ENCODE results near the gene ZSCAN4.

ZSCAN4 gene

GRCh38 chr19:57687363-57688010 lies 18.8 kb downstream of the ZSCAN4 start:
- Histone ChIP-seq H3K9me3 (ENCODE audit: control insufficient read depth, insufficient read depth, low read length) (peaks cover 37% of the 10 kb centered on the region), H3K36me3 (ENCODE audit: control insufficient read depth, insufficient read depth, low read length) (peaks cover 53% of the 10 kb centered on the region), H3K4me3 (ENCODE audit: low read depth, low read length) (no peak overlapping the region), H3K27me3 (ENCODE audit: control insufficient read depth, insufficient read depth, low read length) (no peaks in the 10 kb centered on the region), H3K4me1 (ENCODE audit: control insufficient read depth, insufficient read depth, low read length) (no peaks in the 10 kb centered on the region), H3K9ac (ENCODE audit: low read depth, low read length) (no peak overlapping the region)

- Histone ChIP-seq H3K4me1 (ENCODE audit: control insufficient read depth, insufficient read depth, low read length) (no peaks in the 10 kb centered on the region), H3K9me3 (ENCODE audit: control insufficient read depth, insufficient read depth, low read length) (peaks cover 37% of the 10 kb centered on the region), H3K36me3 (ENCODE audit: control insufficient read depth, insufficient read depth, low read length) (peaks cover 53% of the 10 kb centered on the region), H3K4me3 (ENCODE audit: low read depth, low read length) (no peak overlapping the region), H3K9ac (ENCODE audit: low read depth, low read length) (no peak overlapping the region), H3K27me3 (ENCODE audit: control insufficient read depth, insufficient read depth, low read length) (no peaks in the 10 kb centered on the region)
Observed at GRCh38 chr19:57688011-57688763, 19.5 kb downstream of the ZSCAN4 start.

GRCh38 chr19:57689750-57690149 lies 21.0 kb downstream of the ZSCAN4 start:
- Histone ChIP-seq H3K36me3 (ENCODE audit: control insufficient read depth, insufficient read depth, low read length) (peaks cover 39% of the 10 kb centered on the region), H3K4me1 (ENCODE audit: control insufficient read depth, insufficient read depth, low read length) (no peaks in the 10 kb centered on the region), H3K4me3 (ENCODE audit: low read depth, low read length) (no peak overlapping the region), H3K9me3 (ENCODE audit: control insufficient read depth, insufficient read depth, low read length) (peaks cover 28% of the 10 kb centered on the region), H3K27me3 (ENCODE audit: control insufficient read depth, insufficient read depth, low read length) (no peaks in the 10 kb centered on the region), H3K9ac (ENCODE audit: low read depth, low read length) (no peak overlapping the region)

GRCh38 chr19:57701625-57702024 lies 32.9 kb downstream of the ZSCAN4 start:
- H3K36me3 ChIP-seq (ENCODE audit: control insufficient read depth, insufficient read depth, low read length): peaks cover 30% of the 10 kb centered on the region
- H3K4me1 ChIP-seq (ENCODE audit: control insufficient read depth, insufficient read depth, low read length): no peaks in the 10 kb centered on the region
- no peaks in the 10 kb centered on the region for H3K27me3 ChIP-seq (ENCODE audit: control insufficient read depth, insufficient read depth, low read length)
- H3K4me3 ChIP-seq (ENCODE audit: low read depth, low read length): no peak overlapping the region
- H3K9ac ChIP-seq (ENCODE audit: low read depth, low read length): no peak overlapping the region
- H3K9me3 ChIP-seq (ENCODE audit: control insufficient read depth, insufficient read depth, low read length): peaks cover 8% of the 10 kb centered on the region

GRCh38 chr19:57706346-57706745 lies 37.6 kb downstream of the ZSCAN4 start:
- H3K4me1 ChIP-seq (ENCODE audit: control insufficient read depth, insufficient read depth, low read length): no peaks in the 10 kb centered on the region
- peaks cover 6% of the 10 kb centered on the region for H3K9me3 ChIP-seq (ENCODE audit: control insufficient read depth, insufficient read depth, low read length)
- H3K9ac ChIP-seq (ENCODE audit: low read depth, low read length): no peak overlapping the region
- peaks cover 19% of the 10 kb centered on the region for H3K36me3 ChIP-seq (ENCODE audit: control insufficient read depth, insufficient read depth, low read length)
- H3K4me3 ChIP-seq (ENCODE audit: low read depth, low read length): no peak overlapping the region
- peaks cover 4% of the 10 kb centered on the region for H3K27me3 ChIP-seq (ENCODE audit: control insufficient read depth, insufficient read depth, low read length)

GRCh38 chr19:57708641-57709361 lies 40.1 kb downstream of the ZSCAN4 start, which contains the start of gene ZNF154:
TSS of gene ZNF154 (minus strand) at chr19:57709204. CDS start at chr19:57708971, 233 bp downstream.
- Histone ChIP-seq H3K9me3 (ENCODE audit: control insufficient read depth, insufficient read depth, low read length) (no peaks in the 10 kb centered on the region), H3K9ac (ENCODE audit: low read depth, low read length) (peak within 1 kb of the TSS; percentile 85), H3K36me3 (ENCODE audit: control insufficient read depth, insufficient read depth, low read length) (peaks cover 2% of the 10 kb centered on the region), H3K4me1 (ENCODE audit: control insufficient read depth, insufficient read depth, low read length) (no peaks in the 10 kb centered on the region), H3K27me3 (ENCODE audit: control insufficient read depth, insufficient read depth, low read length) (peaks cover 4% of the 10 kb centered on the region), H3K4me3 (ENCODE audit: low read depth, low read length) (peak within 1 kb of the TSS; percentile 77)

- no peaks in the 10 kb centered on the region for H3K9me3 ChIP-seq (ENCODE audit: control insufficient read depth, insufficient read depth, low read length)
- peaks cover 4% of the 10 kb centered on the region for H3K27me3 ChIP-seq (ENCODE audit: control insufficient read depth, insufficient read depth, low read length)
- H3K36me3 ChIP-seq (ENCODE audit: control insufficient read depth, insufficient read depth, low read length): peaks cover 2% of the 10 kb centered on the region
- peak overlapping the region; percentile 77 for H3K4me3 ChIP-seq (ENCODE audit: low read depth, low read length)
- H3K4me1 ChIP-seq (ENCODE audit: control insufficient read depth, insufficient read depth, low read length): no peaks in the 10 kb centered on the region
- no peak overlapping the region for H3K9ac ChIP-seq (ENCODE audit: low read depth, low read length)
Observed at GRCh38 chr19:57709616-57710015, 40.9 kb downstream of the ZSCAN4 start.

- Histone ChIP-seq H3K27me3 (ENCODE audit: control insufficient read depth, insufficient read depth, low read length) (peaks cover 4% of the 10 kb centered on the region), H3K4me1 (ENCODE audit: control insufficient read depth, insufficient read depth, low read length) (no peaks in the 10 kb centered on the region), H3K9ac (ENCODE audit: low read depth, low read length) (no peak overlapping the region), H3K36me3 (ENCODE audit: control insufficient read depth, insufficient read depth, low read length) (no peaks in the 10 kb centered on the region), H3K9me3 (ENCODE audit: control insufficient read depth, insufficient read depth, low read length) (no peaks in the 10 kb centered on the region), H3K4me3 (ENCODE audit: low read depth, low read length) (no peak overlapping the region)
Observed at GRCh38 chr19:57712222-57712621, 43.5 kb downstream of the ZSCAN4 start.

- Histone ChIP-seq H3K9ac (ENCODE audit: low read depth, low read length) (no peak overlapping the region), H3K27me3 (ENCODE audit: control insufficient read depth, insufficient read depth, low read length) (no peaks in the 10 kb centered on the region), H3K4me1 (ENCODE audit: control insufficient read depth, insufficient read depth, low read length) (no peaks in the 10 kb centered on the region), H3K9me3 (ENCODE audit: control insufficient read depth, insufficient read depth, low read length) (no peaks in the 10 kb centered on the region), H3K36me3 (ENCODE audit: control insufficient read depth, insufficient read depth, low read length) (peaks cover 19% of the 10 kb centered on the region), H3K4me3 (ENCODE audit: low read depth, low read length) (no peak overlapping the region)
Observed at GRCh38 chr19:57719424-57719823, 50.7 kb downstream of the ZSCAN4 start.

GRCh38 chr19:57719901-57720519 lies 51.3 kb downstream of the ZSCAN4 start:
- Histone ChIP-seq H3K9me3 (ENCODE audit: control insufficient read depth, insufficient read depth, low read length) (no peaks in the 10 kb centered on the region), H3K9ac (ENCODE audit: low read depth, low read length) (no peak overlapping the region), H3K27me3 (ENCODE audit: control insufficient read depth, insufficient read depth, low read length) (no peaks in the 10 kb centered on the region), H3K36me3 (ENCODE audit: control insufficient read depth, insufficient read depth, low read length) (peaks cover 19% of the 10 kb centered on the region), H3K4me3 (ENCODE audit: low read depth, low read length) (no peak overlapping the region), H3K4me1 (ENCODE audit: control insufficient read depth, insufficient read depth, low read length) (no peaks in the 10 kb centered on the region)

GRCh38 chr19:57720878-57721277 lies 52.1 kb downstream of the ZSCAN4 start:
- no peak overlapping the region for H3K9ac ChIP-seq (ENCODE audit: low read depth, low read length)
- H3K36me3 ChIP-seq (ENCODE audit: control insufficient read depth, insufficient read depth, low read length): peaks cover 19% of the 10 kb centered on the region
- no peaks in the 10 kb centered on the region for H3K4me1 ChIP-seq (ENCODE audit: control insufficient read depth, insufficient read depth, low read length)
- H3K9me3 ChIP-seq (ENCODE audit: control insufficient read depth, insufficient read depth, low read length): no peaks in the 10 kb centered on the region
- no peaks in the 10 kb centered on the region for H3K27me3 ChIP-seq (ENCODE audit: control insufficient read depth, insufficient read depth, low read length)
- H3K4me3 ChIP-seq (ENCODE audit: low read depth, low read length): no peak overlapping the region

All from iPS-15b (cell line).